ENCODE data around the gene SPATS2L.

Gene SPATS2L

DNA sequence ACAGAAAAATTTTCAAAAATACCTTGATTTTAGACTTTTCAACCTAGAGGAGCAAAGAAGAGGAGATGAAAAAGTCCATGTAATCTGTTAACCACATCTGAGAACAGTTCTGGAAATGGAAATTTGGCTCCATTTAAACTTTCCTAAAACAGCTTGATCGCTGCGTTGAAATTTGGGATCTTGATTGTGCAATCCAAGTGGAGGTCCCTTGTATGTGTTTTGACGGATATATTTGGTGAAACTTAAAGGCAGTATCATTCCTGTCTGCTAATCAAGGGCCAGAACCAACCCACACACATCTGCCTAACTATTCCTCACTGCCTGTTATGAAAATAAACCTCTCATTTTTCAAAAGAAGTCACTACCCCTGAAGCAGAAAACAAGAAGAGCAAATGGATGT is 46.6 kb downstream of the SPATS2L start:
- no peak for DNase-seq

DNA sequence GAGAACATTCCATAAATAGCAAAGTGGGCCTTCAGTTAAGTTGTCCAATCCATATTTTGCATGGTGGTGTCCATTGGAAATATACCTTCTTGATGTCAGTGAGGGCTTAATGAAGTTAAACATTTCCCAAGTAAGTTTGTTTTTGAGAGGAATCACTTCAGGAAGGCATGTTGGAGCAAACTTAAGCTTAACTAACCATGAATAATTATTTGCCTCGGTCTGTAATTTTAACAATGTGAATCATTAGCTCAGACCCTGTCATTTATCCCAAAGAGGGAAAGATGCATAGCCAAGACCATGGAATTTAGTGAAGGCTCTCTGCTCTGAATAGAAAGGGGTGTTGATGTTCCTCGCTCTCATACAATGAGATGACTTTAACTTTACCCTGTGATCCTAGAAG is 47.4 kb downstream of the SPATS2L start:
- DNase-seq = no peak

DNA sequence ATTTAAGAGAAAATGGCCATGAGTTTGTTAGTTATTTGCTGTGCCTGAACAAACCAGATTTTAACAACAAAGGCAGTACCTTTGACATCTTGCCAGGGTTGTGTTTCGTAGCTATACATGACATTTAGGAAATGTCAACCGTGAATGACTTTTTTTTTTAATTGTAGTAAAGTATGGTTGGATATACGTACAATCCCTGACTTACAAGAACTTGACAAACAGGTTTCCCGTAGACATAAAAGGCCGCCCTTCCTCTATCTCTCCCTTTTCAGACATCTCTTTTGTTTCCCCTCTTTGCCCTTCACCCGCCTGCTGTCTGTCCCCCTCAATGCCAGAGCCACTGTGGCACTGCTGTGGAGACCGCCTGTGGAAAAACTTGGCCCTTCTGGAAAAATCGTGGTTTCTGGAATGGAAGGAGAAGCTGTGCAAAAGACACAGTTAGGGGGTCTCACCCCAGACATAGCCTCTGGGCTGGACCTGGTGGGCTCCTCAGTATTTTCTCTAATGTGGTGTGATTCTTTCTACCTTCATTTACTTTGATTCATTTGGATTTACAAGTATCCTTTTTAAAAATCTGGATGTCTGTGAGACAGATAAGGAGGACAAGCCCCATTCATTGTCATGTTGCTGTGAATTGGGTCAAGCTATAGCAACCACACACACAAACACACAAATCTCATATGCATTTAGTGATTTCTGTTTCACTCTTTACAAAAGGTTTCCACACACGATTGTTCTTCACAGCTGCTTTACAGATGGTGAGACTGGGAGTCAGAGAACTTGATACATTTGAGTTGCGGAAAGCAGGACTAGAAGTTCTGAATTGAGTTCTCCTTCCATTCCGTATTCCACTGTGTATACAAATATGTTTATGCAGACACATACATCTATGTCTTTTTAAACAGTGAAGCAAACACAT is 48.6 kb downstream of the SPATS2L start:
- no peak for DNase-seq

DNA sequence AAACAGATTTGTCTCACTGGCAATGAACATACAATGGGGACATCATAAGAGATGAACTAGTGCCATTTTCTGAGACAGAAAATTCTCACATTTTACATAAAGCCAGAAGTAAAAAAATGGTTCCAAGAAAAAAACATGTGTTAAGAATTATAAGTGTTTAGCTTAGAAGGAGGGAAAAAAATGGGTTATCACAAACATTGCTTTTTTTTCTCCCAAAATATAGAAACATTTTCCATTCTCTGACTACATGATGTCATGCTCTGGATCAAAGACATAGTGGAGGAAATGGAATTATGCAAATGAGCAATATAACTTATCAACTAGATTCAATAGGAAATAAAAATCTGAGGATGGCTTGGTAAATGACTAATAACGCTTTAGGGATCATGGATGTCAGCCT is 49.8 kb downstream of the SPATS2L start:
- DNase-seq = no peak

DNA sequence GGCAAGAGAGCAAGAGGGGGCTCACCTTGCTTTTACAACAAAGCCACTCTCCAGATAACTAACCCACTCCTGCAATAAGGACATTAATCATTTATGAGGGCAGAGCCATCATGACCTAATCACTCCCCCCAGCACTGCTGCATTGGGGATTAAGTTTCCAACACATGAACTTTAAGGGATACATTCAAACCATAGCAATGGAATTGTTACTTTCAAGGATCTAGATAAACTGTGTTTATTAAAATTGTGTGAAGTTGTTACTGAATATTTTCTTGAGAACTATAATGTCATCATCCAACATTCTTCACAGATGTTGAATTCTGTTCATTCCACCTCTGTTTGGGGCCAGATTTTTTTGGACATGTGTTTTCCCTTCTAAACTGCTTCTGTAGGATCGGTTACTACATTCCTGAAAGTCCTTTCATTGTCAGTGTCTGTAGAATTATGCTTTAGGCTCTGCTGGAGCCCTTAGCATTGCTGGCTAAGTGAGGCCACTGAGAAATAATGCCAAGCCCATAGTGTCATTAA is 50.4 kb downstream of the SPATS2L start:
- no peak for DNase-seq

DNA sequence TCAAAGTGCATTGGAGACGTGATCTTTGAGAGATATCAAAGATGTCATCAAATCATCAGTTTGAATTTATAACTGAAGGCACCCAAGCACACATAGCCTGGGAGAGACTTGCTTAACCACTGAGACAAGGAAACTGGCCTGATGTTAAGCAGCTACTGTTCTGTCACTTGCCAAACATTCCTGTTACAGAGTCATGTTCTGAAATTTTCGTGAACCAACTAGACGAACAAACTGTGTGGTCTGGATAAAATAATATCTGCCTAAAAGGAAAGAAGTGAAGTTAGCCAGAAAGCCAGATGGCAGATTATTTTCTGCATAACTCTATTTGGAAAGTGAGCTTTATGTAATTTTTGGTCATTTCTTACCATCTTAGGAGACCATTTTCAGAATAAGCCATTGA is 51.4 kb downstream of the SPATS2L start:
- DNase-seq = no peak

DNA sequence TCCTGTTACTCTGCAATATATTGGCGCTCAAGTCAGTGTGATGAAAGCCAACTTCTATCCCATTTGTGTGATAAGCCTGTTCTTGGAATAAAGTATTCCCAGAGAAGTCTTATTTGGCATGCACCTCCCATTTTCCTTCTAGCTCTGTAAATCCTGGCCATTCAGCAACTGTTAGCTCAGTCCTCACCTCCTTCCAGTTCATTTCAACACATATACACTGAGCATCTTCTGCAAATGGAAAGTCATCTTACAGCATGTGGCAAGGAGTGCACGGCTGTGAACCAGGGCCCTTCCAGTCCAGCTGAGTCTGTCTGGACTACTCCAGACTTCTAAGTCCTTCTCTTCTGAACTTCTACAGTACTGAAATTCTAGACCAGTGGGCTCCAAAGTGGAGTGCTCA is 53.1 kb downstream of the SPATS2L start:
- DNase-seq = no peak

DNA sequence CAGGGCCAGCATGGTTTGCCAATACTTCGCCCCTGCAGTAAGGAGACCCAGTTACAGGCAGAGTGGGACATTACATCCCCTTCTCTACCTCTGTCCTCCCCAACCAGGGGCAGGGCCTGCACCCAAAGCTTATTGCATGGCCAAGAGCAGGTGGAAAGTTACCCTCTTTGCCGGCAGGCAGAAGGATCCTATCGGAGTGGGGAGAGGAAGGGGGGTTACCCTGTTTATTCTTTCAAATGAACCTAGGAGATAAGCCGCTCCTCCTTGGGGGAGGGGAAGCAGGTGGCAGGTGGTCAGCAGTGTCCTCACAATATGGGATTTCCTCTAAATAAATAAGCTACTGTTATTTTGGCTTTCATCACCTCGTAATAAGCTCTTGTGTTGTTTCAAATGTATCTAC is 53.9 kb downstream of the SPATS2L start:
- DNase-seq = no peak

DNA sequence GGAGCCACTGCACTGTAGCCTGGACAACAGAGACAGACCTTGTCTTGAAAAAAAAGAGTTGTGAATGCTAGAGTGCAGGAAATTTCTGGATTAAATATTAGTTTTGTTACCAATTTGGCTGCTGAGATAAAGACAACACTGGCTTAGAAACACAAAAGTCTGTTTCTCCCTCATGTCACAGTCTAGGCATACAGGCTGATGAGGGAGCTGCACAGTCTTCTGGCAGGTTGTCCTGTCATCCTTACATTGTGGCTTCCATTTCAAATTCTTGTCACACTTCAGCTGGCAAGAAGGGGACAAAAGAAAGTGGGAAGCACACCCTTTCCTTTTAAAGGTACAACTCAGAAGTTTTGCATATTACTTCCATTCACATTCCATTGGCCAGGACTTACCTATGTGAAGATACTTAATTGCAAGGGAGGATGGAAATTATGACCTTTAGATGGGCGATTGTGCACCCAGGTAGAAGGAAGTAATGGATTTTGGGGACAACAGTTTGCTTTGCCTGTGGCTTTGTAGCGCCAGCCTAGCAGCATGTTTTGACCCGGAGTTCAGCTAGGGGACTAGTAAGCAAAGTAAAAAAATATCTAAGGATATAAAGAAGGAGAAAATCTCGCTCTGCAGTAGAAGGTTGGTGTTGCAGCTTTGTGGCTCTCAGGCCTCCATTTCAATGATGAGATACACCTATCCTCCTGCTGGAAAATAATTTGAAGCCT is 55.9 kb downstream of the SPATS2L start:
- no peak for DNase-seq

DNA sequence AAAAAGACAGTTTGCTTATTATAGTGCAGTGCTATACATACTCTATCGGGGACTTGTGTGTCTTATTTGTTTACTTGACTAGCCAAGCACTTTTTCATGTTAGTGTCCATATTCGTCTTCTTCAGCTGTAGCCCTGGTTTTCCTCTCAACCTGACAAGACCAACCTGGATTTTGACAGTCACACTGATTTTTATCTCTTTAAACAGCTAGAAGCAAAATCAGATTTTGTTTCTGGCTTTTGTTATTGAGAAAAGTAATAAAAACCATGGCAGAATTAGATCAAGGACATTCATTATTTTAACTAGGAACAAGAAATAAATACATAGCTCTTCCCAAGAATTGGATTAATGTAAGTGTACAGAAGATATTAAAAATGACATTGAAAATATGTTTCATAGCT is 56.8 kb downstream of the SPATS2L start:
- no peak for DNase-seq

DNA sequence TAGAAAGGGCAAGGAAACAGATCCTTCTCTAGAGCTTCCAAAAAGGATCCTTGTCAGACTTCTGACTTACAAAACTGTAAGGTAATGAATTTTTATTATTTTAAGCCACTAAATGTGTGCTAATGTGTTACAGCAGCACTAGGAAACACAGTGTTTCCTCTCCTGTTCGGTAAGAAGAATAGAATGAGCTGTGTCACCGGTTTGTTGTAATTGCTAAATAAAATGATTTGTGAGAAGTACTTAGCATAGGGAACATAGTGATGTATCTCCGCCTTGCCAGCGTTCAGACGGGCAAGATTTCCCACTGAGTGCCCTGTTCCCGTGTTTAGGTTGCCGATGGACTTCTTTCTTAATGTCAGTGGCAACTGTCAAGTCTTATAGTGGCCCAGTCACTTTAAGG is 57.6 kb downstream of the SPATS2L start:
- DNase-seq = no peak

DNA sequence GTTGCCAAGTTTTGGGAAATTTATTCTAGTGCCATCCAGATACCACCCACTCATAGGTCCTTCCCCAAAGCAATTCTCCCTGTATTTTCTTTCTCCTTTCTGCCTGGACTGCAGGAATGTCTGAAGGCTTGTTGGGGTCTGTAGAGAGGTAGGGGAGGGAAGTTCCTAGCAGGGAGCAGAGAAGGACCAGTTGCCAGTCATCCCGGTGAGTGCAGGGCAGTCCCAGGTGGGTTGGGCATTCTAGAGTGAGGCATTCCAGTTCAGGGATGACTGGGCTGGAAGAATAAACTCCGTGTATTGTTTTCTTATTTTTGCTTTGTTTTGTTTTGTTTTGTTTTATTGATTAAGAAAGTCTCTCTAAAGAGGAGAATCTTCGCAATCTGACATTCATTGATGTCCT is 58.1 kb downstream of the SPATS2L start:
- no peak for DNase-seq

DNA sequence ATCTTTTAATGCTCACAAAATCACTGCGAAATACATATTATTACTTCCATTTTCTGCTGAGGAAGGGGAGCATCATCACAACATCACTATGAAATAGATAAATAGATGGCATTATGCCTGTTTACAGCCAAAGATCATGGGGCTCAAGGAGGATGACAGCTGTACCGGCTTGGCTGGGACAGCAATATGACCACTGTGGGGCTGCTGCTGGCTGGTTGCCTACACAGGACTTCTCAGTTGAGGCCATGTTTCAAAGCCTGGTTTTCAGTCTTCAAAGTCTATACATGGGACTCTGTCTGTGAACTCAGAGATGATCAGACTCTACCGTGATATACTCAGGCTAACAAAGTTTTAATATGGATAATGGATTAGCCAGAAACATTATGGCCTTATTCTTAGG is 58.7 kb downstream of the SPATS2L start:
- no peak for DNase-seq

DNA sequence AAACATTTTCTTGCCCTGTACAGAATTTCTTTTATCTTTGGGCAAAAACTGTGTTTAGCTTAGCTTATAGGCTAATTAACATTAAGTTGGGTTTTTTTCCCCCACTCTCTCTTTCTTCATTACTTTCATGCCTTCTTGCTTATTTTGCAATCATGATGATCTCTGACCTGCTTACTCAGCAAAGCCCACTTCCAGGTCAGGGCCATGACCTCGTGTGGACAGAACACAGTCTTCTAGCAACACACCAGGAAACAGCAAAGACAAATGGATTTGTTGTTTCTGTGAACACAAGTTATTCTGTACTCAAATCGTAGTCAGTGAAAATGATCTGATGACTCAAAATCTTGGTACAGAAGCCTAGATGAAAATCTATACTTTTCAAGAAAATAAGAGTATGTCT is 60.7 kb downstream of the SPATS2L start:
- DNase-seq = no peak

DNA sequence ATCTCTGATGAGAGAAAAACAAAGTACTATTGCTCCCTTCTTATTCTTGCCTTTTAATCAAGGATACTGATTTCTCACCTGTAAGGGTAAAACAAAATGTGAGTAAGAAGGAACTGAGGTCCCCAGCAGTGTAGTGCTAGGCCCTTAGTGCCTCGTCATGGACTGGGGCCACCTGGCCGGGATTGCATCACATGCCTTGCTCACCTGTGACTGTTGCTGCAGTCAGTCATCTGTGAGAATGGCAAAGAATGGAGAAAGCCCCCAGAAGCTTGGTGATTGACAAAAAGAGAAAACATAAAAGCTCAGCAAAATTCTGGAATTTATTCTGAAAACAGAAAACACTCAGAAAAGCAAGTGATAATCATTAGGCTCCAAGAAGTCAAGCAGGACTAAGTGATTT is 63.4 kb downstream of the SPATS2L start:
- DNase-seq = no peak

DNA sequence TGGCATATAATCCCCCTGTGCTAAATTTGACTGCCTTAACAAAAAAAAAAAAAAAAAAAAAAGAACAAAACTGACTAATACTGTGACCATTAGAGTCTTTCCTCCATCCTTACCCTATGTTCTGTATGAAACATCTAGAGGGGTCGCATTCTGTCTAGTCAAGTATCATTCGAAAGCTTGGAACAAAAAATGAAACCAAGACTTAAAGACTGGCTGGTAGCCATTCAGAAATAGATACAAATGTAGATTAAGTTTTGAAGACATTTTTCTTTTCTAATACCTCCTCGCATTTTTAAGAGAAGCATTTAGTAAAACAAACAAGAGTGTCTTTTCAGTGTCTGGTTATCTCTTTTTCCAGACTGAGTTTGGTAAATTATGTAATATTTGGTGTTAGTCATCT is 66.7 kb downstream of the SPATS2L start:
- no peak for DNase-seq

DNA sequence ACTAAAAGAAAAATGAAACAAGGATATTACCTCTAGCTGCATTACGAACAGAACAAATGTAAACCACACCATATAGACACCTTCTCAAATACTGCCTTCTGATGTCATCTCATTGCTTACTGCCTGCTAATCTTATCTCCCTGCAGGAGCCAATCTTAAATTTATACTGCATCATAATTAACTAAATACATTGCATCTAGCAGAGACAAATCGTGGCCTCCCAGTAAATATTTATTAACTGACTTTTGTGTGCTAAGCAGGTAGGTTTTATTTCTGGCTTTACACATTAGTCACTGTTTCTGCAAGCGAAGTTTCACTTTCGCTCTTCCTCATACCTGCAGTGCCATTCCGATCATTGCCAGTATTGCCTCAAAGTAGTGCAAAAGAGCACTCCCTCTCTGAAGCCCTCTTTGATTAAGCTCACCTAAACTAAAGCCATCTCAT is 67.5 kb downstream of the SPATS2L start:
- DNase-seq = peak; percentile 48

DNA sequence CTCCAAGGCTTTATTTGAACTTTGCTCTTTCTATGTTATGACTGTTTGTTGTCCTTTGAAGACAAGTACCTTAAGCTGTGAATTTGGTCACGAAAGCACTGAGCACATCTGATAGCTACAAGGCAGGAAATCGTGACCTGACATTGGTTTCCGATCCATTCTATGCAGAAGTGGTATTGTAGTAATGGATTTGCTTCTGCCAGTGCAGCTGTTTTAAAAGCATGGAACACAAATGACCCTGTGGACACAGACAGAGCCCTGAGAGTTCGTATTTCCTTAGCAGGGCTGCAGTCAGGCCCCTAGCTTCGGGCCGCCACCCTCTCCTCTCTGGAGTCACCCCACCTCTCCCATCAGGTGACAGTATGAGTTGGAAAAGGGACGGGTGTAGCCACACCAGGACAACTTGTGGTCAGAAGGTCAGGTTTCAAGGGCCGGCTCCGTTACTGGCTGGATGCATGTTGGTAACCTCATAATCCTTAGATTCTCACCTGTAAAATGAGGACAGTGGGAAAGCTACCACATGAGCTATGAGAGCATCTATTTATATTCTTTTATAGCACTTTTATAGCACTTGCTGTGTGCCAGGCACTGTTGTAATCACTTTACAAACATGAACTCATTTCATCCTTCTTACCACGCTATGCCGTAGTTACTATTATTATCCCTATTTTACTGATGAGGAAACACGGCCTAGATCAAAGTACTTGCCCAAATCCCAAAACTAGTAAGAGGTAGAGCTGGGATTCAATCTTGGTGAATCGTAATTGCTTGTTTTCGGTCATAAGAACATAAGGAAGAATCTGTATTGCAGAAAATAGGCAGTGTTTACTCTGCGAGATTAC is 70.2 kb downstream of the SPATS2L start:
- no peak for DNase-seq

DNA sequence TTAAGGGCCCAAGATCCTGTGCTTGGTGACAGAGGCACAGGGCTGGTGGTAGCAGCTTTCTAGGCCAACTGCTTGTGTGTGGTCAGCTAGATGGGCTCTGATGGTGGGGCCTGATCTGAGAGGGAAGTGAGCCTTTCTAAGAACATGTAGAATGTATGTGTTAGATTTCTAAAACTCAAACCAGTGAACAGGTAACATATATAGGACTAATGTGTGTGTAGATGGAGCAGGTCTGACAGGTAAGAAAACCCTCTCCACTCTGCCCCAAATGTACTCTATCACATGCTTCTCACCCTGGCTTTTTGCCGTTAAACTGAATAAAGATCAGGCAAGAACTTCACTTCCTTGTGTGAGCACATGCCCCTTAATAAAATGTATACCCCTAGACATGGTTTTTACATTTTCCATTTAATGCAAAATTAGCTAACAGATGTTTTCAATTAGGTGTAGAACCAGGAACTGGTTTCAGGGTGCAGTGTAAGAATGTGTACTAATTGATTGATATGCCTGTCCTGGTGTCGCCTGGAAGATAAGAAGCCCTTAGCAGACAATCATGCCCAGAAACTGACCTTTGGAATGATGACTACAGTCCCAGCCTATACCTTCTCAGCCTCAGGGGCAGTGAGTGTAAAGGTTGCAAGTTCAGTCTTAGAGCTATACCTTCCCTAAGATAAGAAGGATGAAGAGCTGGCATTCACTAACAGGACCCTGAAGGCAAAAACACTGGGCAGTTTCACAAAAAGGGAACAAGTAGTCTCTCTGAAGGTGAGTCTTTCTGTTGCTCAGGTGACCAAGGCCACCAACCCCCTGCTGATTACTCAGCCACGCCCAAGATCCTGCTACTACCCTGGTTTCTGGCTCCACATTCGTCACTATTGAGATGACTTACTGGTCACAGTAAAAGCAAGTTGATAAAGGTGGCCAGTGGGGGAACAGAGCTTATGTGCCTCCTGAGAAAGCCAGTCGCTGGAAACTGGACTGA is 71.2 kb downstream of the SPATS2L start:
- DNase-seq = no peak

DNA sequence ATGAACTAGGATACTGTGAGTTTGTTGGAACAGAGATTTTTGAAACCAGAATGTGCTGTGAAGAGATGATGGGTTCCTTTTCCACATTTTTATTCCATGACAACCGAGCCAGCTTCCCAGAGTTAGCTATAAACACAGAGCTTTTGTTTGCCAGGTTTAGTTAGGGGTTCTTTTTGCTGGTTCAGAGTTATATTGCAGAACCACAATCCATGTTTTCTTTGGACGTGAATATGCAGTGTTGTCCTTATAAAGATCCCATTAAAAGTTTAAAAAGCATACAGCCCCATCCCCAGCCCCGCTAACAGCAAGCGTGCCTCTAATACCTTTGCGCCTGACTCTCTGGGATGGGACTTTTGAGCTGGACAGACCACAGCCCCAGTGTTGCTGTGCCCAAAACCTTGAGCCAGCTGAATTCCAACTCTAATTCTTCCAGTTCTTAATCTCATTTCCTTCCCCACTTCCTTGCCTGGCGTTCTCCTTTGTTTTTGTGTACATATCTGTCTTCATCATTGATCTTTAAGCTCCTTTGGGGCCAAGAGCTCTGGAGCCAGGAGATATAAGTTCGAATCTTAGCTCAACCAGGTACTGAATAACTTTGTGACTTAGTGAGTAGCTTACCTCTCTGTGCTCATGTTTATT is 72.3 kb downstream of the SPATS2L start:
- DNase-seq = no peak

DNA sequence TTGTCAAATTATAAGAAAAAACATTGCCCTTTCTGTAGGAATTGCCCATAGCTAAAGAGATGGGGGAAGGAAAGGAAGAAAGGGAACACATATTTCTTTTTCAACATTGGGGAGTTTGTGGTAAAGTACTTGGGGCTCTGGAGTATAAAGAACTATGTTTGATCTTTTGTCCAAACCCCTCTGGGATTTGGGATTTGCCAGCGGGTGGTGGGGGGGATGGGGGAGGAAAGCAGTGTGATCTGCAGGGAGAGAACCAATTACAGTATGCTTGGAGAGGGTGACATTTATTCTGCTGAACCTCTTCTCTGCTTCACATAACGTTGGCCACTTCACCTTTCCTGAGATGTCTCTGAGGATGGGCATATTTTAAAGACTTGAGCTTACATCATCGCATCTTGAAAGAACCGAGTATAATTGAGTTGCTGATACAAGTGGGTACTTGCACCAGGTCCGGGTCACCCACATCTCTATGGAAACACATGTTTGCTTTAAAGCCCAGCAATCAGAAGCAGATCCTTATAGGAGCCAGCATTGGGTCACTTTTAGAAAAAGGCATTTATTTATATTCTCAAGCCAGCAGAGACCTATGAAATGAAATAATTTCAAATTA is 73.1 kb downstream of the SPATS2L start:
- no peak for DNase-seq

All from KG1 (cell line).